Activated B cell treated with CpG ODN at 0.5 μM for 24 hours (primary cell): Measurements from ENCODE around the gene SETD1B. TPM values are rescaled to one million over a fixed set of nuclear protein-coding genes. Genes with fewer than 3 reads are reported as not detected.
A peak's percentile ranks its signal among the peaks of the same experiment; 100 is the strongest.

Experiments used
- ATAC-seq: fragments of 200-7000 bp; cut with Tn5 transposase; one replicate; pipeline ENCODE4 v1.10.0; 2021; ENCODE audit warnings: low read depth, mild to moderate bottlenecking, moderate library complexity
- CTCF ChIA-PET: fragments of 350-600 bp; sonication (Branson Sonifier 250); formaldehyde crosslinking; loops from one replicate; lab custom pipeline; 2021; ENCODE audit warnings: antibody characterized with exemption; lab: Charles Lee
- POLR2A ChIA-PET: fragments of 350-600 bp; sonication (Branson Sonifier 250); formaldehyde crosslinking; loops from one replicate; lab custom pipeline; 2021; ENCODE audit warnings: antibody characterized with exemption; lab: Charles Lee
- DNase-seq: peaks from one replicate; pipeline ENCODE4 v3.0.0; 2022
- H3K27ac Mint-ChIP-seq: one replicate; pipeline ENCODE4 v1.8.0; 2020; ENCODE audit warnings: mixed read lengths
- H3K27me3 Mint-ChIP-seq: one replicate; pipeline ENCODE4 v1.8.0; 2021; ENCODE audit warnings: mixed read lengths
- H3K36me3 Mint-ChIP-seq: one replicate; pipeline ENCODE4 v1.8.0; 2021; ENCODE audit warnings: low read depth, mixed read lengths
- H3K4me1 Mint-ChIP-seq: one replicate; pipeline ENCODE4 v1.8.0; 2021; ENCODE audit warnings: mixed read lengths
- H3K4me3 Mint-ChIP-seq: one replicate; pipeline ENCODE4 v1.8.0; 2020; ENCODE audit warnings: mild to moderate bottlenecking, mixed read lengths
- H3K9me3 Mint-ChIP-seq: one replicate; pipeline ENCODE4 v1.8.0; 2020; ENCODE audit warnings: mixed read lengths
- intact Hi-C: fragments of 100-400 bp; cut with micrococcal nuclease; formaldehyde crosslinking; loops from one replicate; pipeline ENCODE4 v1.15.1; 2024
- total RNA-seq: library from RNA; stranded (reverse); gene quantifications from 2 replicates; pipeline ENCODE4 v1.2.3, GENCODE V29; 2022
- TF ChIP-seq, protein P1 (sequence below): fragments of 200-600 bp; IDR thresholded peaks from one replicate; pipeline ENCODE4 v1.8.0; 2022; ENCODE audit warnings: antibody characterized with exemption, mild to moderate bottlenecking

The SETD1B gene
- total RNA-seq, 1 donor from 2014 or later = 40.3 TPM

DNA sequence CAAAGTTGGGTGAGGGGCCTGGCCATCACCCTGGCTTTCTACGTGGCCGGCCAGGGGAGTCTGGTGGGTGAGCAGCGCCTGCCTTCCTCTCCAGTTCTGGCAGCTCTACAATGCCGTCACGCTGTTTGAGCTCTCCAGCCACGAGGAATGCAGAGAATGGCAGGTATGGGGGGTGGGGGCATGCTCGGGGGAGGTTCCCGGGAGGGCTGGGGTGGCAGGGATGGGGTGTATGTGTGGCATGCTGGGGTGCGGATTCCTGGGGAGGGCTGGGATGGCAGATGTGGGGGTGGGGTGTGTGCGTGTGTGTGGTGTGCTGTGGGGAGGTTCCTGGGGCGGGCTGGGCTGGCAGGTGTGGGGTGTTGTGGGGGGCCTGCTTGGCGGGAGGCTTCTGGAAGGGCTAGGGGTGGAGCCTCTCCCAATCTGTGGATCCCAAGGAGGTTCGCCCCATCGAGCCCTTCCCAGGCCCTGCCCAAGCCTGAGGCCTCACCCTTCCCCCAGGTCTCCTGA lies 28.8 kb upstream of the SETD1B start:
- intact Hi-C loops = loop anchor here (5.0 kb wide), 2 partner anchors 148 to 283 kb away; partner anchors contain the start of gene ORAI1
- Mint-ChIP-seq H3K27ac (peak overlapping the region; percentile 24), H3K36me3 (peaks cover 18% of the 10 kb centered on the region), H3K9me3 (no peaks in the 10 kb centered on the region), H3K4me1 (peaks cover 23% of the 10 kb centered on the region), H3K27me3 (no peaks in the 10 kb centered on the region), H3K4me3 (no peak overlapping the region)
- TF ChIP-seq, protein P1, sequence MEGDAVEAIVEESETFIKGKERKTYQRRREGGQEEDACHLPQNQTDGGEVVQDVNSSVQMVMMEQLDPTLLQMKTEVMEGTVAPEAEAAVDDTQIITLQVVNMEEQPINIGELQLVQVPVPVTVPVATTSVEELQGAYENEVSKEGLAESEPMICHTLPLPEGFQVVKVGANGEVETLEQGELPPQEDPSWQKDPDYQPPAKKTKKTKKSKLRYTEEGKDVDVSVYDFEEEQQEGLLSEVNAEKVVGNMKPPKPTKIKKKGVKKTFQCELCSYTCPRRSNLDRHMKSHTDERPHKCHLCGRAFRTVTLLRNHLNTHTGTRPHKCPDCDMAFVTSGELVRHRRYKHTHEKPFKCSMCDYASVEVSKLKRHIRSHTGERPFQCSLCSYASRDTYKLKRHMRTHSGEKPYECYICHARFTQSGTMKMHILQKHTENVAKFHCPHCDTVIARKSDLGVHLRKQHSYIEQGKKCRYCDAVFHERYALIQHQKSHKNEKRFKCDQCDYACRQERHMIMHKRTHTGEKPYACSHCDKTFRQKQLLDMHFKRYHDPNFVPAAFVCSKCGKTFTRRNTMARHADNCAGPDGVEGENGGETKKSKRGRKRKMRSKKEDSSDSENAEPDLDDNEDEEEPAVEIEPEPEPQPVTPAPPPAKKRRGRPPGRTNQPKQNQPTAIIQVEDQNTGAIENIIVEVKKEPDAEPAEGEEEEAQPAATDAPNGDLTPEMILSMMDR = no peak
- ATAC-seq (no peak), DNase-seq (no peak)
- CTCF ChIA-PET = interaction anchor here (1.0 to 15.0 kb wide), 3 partner anchors 18 to 77 kb away, joined by 3 to 387 read pairs (median 21); partner anchors contain the start of gene RHOF
- POLR2A ChIA-PET = interaction anchor here (0.8 to 33.0 kb wide), 2 partner anchors 10 to 27 kb away, joined by 3 to 1155 read pairs; partner anchors contain the start of genes RHOF and SETD1B

- intact Hi-C loops = no loop called here
- Mint-ChIP-seq H3K4me3 (no peak overlapping the region), H3K9me3 (no peaks in the 10 kb centered on the region), H3K27me3 (no peaks in the 10 kb centered on the region), H3K4me1 (peaks cover 26% of the 10 kb centered on the region), H3K27ac (no peak overlapping the region), H3K36me3 (peaks cover 22% of the 10 kb centered on the region)
- TF ChIP-seq, protein P1 = no peak
- ChIA-PET CTCF (interaction anchor here (1.0 to 15.0 kb wide), 3 partner anchors 17 to 78 kb away, joined by 3 to 387 read pairs (median 21); partner anchors contain the start of gene RHOF), POLR2A (interaction anchor here (33.0 kb wide), 1 partner anchor 27 kb away, joined by 1155 read pairs; the partner anchor contains the start of genes RHOF and SETD1B)
- no peak for DNase-seq
- no peak for ATAC-seq
Observed at GRCh38 chr12:121775501-121775900, 28.3 kb upstream of the SETD1B start.

- H3K4me3 Mint-ChIP-seq = no peak overlapping the region
- H3K27ac Mint-ChIP-seq = peak overlapping the region; percentile 30
- peak; percentile 68 for ATAC-seq
Observed at GRCh38 chr12:121776190-121777098, 27.4 kb upstream of the SETD1B start.

GRCh38 chr12:121778567-121779421 lies 25.0 kb upstream of the SETD1B start:
- ATAC-seq (no peak), DNase-seq (no peak)
- CTCF ChIA-PET = interaction anchor here (15.0 kb wide), 1 partner anchor 14 kb away, joined by 387 read pairs; the partner anchor contains the start of gene RHOF
- peaks cover 49% of the 10 kb centered on the region for H3K4me1 Mint-ChIP-seq
- POLR2A ChIA-PET = interaction anchor here (0.6 to 33.0 kb wide), 2 partner anchors 24 to 91 kb away, joined by 5 to 1155 read pairs; partner anchors contain the start of genes RHOF and SETD1B
- H3K36me3 Mint-ChIP-seq = peaks cover 42% of the 10 kb centered on the region
- H3K27ac Mint-ChIP-seq = peak overlapping the region; percentile 50
- no peaks in the 10 kb centered on the region for H3K9me3 Mint-ChIP-seq
- H3K4me3 Mint-ChIP-seq = no peak overlapping the region
- H3K27me3 Mint-ChIP-seq = no peaks in the 10 kb centered on the region
- TF ChIP-seq, protein P1 = no peak
- intact Hi-C loops = no loop called here

More at GRCh38 chr12:121776190-121777098, 27.4 kb upstream of the SETD1B start:
- intact Hi-C loops = loop anchor here (1.0 kb wide), 3 partner anchors 18 to 64 kb away; partner anchors contain the start of gene TMEM120B
- Mint-ChIP-seq H3K36me3 (peaks cover 29% of the 10 kb centered on the region), H3K9me3 (no peaks in the 10 kb centered on the region), H3K27me3 (no peaks in the 10 kb centered on the region), H3K4me1 (peaks cover 35% of the 10 kb centered on the region)
- peak; percentile 86 for DNase-seq
- CTCF ChIA-PET = interaction anchor here (0.7 to 15.0 kb wide), 6 partner anchors 11 to 82 kb away, joined by 3 to 387 read pairs (median 4); partner anchors contain the start of gene RHOF
- TF ChIP-seq, protein P1 = peak; percentile 85
- POLR2A ChIA-PET = interaction anchor here (0.6 to 33.0 kb wide), 4 partner anchors 26 to 414 kb away, joined by 3 to 1155 read pairs (median 4); partner anchors contain the start of genes RHOF and SETD1B
